Stimulated activated CD8-positive, alpha-beta memory T cell treated with anti-CD3 and anti-CD28 coated beads, Interleukin-15, amount 100 ng/mL, for 4 hours (primary cell): ENCODE measurements around the gene GDPD4.

Experiments used
- DNase-seq, 2 donors: peaks; one replicate each; pipeline ENCODE4 v3.0.0-alpha.2; 2020; ENCODE audit warnings: low read depth in 2 of 2

Gene GDPD4

DNA sequence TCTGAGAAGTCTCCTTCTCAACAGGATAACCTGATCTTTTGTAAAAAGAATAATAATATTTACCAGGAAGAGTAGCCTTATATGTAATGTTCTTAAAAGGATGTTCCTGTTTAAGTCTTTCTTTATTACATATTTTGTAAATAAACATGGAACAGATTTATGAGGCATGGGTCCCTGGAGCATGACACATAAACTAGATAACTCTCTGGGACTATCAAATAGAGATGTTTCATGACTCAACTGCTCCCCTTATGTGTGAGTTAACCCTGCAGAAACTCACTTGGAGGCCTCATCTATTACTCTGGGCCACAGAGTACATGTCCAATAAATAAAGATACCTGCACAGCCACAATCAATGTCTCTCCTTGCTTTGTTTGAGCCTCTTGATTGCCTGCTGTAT is 64.6 kb downstream of the GDPD4 start:
- no peak for DNase-seq

DNA sequence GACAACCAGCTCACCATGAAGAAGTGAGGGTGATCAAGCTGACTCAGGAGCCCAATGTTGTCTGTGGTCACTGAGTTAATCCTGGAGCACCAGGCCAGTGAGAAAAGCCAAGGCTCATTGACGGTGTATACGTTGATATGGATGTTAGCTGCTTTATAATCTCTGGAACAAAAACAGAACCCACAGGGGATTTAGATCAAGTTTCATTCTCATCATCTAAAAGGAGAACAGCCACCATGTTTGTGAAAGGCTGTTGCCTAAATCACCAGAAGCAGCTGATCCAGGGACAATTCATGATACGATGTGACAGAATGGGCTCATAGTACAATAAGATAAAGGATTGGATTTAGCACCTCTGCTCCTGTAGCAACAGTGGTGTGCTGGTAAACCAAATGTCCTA is 68.5 kb downstream of the GDPD4 start:
- DNase-seq, result no peak

DNA sequence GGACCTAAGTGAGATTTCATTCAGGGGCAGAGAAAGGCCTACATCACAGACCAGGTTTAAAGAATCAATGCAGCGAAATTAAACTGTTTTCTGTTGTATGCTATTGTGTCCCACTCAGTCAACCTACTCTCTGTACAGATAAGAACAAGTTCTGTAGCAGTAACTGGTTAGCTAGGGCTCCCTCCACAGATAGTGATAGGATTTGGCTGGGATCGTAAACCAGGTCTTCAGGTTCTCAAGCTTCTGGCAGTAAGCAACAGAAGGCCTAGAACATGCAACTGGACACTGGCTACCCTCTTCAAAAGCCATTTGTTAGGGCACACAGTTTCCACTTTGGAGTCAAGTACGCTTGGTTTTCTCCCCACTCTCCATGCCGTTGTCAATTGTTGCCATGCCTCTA is 69.2 kb downstream of the GDPD4 start:
- no peak for DNase-seq

DNA sequence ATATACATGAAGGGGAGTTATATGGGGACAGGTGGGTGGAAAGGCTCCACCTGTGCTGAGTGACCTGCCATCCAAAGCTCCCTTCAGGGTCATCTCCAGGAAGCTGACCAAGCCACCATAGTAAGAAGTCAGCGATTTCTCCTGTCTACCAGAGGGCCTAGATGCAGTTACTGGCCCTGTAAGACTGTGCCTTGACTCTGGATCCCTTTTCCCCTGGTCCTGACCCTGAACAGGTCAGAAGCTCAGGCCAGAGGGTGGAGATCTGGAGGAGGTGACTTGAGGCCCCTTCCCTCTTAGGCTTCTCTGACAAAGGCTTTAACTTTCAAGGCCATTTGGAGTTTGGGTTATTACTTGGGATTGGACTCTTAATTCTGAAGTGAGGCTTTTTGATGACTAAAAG is 69.7 kb downstream of the GDPD4 start:
- DNase-seq, result no peak

DNA sequence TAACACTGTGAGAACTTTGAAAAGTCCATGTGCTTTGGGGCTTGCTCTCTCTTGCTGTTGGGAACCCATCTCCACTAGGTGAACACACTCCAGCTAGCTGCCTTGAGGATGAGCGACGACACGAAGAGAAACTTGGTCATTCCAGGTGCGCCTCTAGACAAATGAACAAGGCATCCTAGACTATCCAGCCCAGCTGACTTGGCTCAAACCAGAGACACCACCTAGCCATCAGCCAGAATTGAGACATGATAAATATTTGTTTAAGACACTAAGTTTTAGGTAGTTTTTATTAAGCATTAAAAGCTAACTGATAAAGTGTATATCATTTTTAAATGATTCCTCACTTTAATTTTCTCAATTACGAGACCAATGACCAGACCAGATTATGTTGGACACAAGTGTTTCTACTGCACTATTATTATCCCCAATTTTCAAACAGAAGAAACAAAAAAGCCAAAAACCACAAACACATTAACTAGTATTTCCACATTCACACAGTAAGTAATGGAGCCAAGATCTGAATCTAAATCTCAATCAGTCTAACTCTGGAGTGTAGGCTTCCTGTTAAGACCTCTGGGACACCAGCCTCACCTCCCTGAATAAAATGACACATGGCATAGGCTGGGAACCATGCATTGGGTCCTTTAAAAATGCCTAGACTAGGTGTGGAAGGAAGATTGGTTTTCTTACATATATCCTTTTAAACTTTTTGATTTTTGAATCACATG is 70.4 kb downstream of the GDPD4 start:
- no peak for DNase-seq

DNA sequence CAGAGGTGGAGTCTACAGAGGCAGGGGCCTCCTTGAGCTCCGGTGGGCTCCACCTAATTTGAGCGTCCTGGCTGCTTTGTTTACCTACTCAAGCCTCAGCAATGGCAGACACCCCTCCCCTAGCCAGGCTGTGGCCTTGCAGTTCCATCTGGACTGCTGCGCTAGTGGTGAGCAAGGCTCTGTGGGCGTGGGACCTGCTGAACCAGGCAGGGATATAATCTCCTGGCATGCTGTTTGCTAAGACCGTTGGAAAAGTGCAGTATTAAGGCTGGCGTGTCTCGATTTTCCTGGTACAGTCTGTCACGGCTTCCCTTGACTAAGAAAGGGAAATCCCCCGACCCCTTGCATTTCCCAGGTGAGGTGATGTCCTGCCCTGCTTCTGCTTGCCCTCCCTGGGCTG is 77.7 kb downstream of the GDPD4 start:
- DNase-seq, result no peak

DNA sequence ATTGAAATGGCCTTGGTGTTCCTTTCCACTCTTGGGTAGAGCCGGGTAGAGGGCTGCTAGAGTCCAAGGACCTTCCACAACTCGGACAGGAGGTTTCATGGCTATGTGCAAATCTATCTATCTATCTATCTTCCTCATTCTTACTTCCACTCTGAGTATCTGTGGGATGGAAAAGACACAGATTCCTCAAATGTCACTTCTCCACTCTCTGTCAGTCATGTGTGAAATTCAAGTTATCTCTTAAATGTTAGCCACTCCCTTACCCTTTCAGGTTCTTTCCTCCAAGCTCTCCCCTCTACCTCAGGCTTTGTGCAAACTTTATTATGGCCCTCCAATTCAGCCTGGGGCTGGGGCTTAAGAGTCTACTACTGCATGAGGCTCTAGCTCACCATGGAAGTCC is 84.3 kb downstream of the GDPD4 start:
- no peak for DNase-seq

DNA sequence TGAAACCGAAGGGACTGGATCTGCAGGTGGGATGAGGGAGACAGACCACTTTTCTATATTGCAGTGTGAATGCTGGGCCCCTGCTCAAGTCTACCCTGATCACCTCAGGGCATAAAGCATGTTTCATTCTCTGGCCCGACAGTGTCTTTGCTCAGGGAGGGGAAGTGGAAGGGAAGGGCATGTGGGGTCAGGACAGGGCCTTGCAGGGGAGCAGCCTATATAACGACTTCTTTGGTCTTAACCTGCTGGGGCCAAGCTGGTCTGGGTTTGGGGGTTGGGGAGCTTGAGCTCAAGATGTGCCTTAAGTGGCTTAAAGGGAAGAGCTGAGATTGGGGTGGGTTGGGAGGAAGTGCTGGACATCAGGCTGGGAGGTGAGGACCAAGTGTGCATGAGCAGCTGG is 86.4 kb downstream of the GDPD4 start:
- no peak for DNase-seq

DNA sequence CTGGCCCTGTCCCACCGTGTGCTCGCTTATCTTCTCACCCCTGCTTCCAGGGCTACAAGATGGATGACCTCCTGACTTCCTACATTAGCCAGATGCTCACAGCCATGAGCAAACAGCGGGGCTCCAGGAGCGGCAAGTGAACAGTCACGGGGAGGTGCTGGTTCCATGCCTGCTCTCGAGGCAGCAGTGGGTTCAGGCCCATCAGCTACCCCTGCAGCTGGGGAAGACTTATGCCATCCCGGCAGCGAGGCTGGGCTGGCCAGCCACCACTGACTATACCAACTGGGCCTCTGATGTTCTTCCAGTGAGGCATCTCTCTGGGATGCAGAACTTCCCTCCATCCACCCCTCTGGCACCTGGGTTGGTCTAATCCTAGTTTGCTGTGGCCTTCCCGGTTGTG is 86.9 kb downstream of the GDPD4 start:
- no peak for DNase-seq

DNA sequence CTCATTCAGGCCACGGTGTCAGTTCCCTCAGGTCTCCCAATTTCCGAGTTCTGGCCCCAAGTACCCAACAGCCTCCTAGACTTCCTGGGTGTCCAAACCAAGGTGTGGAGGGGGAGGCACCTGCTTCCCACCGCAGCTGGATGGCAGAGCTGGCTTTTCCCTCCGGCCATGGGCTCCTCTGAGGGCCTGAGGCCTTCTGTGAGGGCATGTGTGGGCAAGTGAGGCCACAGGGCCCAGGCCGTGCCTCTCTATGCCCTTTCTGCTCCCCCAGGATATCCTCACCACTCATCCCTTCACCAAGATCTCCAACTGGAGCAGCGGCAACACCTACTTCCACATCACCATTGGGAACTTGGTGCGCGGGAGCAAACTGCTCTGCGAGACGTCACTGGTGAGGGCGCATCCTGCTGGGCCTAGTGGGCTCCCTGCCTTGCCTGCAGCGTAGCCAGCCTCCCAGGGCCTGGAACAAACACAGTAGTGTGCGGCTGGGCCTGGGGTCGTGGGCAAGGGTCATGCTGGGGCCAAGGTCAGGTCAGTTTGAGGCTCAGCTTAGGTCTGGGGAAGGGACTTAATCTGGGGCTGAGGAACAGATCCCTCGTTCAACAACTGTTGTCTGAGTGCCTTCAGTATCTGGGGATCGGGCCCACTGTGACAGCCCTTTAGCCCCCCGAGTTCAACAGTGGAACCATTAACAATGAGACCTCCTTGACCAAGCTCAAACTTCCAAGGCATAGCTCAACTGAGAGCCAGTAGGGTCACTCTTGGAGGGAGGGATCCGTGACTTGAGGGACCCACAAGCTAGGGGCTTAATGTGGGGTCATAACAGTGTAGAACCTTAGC is 87.7 kb downstream of the GDPD4 start:
- DNase-seq, result no peak

DNA sequence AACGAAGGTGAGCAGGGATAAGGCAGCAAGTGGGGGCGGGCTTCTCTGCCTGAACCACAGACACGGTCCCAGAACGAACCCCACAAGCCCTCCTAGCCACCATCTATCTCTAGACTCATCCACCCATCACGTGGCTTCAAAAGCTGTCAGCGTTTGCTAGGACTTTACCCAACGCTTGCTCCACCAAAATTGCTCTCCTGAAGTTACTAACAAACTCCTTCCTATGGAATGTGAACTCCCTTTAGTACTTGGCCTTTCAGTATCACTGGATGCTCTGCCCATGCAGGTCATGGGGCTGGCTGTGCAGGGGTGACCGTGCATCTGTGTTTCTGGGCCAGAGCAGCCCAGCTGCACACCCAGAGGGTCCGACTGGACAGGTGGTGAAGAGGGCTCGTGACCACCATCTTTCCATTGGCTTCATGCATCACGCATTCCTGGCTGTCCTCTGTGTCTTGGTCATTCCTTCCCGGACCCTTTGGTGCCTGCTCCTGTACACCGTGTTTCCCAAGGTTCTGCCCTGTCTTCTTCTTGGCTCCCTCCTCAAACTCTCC is 88.4 kb downstream of the GDPD4 start:
- DNase-seq, result no peak

DNA sequence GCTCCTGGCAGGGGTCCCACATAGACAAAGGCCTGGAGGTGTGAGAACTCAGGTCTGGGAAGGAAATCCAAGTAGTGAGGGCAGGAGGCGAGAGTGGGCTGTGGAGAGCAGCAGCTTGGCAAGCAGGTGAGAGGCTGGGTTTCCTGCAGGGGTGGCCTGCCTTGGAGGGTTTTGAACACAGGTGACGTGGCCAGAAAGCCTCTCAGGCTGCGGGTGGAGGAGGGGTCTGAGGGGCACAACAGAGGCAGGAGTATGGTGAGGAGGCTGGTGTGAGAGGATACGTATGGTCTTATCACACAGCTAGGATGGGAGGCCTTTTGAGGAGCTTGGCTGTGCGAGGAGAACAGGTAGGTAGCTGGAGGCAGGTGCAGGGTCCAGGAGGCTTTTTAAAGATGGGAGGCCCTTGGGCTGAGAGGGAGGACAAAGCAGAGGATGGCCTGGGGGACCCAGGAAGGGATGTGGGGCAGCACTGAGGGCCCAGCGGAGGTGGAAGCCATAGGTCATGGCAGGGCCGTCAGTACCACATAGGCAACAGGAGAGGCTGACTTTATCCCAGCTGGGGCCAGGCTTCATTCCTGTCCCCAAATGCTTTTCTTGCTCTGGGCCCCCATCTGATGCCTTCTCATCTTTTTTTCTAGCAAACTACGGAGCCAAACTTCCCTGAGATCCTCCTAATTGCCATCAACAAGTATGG is 89.0 kb downstream of the GDPD4 start:
- DNase-seq, result no peak

DNA sequence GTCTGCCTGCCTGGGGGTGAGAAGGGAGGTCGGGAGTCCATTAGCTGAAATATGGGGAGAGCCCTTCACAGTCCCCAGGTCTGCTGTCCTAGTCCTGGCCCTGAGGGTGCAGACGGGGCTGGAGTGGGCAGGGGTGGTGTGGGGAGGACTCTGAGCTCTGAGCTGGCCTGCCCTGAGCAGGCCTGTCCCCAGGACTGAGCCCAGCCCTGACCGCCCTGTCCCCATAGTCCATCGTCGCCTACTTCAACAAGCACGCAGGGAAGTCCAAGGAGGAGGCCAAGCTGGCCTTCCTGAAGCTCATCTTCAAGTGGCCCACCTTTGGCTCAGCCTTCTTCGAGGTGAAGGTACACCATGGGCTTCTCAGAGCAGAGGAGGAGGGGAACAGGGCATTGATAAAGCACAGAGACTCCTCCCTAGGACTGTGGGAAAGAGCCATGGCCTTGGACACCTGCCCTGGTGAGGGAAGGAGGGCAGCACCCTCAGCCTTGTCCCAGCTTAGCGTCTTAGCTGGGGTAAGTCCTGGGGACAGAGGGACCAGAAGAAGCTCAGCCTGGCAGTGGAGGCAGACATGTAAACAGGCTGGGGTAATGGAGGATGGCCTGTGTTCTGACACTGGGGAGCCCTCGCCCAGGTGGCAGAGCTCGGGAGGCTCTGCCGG is 89.8 kb downstream of the GDPD4 start:
- no peak for DNase-seq

DNA sequence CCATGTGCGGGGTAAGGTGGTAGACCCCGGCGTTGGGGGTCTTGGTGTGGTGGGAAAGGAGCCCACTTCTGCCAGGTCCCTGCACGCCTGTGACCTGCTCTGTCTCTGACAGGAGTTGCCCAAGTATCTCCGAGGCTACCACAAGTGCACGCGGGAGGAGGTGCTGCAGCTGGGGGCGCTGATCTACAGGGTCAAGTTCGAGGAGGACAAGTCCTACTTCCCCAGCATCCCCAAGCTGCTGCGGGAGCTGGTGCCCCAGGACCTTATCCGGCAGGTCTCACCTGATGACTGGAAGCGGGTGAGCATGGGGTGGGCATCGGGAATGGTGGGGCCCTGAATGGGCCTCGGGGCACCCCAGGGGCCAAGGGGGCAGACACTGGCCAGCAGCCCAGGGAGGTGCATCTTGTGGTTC is 90.4 kb downstream of the GDPD4 start:
- DNase-seq, result no peak

DNA sequence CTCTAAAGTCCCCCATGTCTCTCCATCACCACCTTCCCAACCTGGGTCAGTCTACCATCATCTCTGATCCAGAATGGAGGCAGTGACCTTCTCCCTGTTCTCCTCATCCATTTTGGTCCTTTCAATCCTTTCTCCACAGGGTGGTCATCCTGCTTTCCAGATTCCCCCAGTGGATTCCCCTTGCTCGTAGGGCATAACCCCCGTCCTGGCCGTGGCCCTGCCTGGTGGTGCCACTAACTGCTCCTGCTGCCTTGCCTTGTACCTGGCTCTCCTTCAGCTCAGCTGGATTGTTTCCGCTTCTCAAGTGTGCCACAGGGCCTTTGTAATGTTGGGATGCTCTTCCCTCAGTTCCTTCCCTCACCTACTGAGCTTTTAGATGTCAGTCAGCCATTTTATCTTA is 91.8 kb downstream of the GDPD4 start:
- DNase-seq, result no peak

DNA sequence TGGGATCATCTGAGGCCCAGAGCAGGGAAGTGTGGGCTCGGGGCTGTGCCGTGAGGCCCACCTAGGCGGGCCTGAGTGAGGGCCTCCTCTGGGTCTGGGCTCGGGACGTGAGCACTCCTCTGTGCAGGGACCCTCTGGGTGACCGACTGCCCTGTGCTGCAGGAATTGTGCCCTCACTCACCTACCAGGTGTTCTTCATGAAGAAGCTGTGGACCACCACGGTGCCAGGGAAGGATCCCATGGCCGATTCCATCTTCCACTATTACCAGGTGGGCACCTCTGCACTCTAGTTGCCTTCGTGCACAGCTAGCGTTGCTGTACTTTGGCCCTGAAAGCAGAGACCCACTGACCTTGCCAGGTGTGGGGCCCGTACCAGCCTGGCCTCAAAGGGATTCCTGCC is 93.0 kb downstream of the GDPD4 start:
- no peak for DNase-seq

DNA sequence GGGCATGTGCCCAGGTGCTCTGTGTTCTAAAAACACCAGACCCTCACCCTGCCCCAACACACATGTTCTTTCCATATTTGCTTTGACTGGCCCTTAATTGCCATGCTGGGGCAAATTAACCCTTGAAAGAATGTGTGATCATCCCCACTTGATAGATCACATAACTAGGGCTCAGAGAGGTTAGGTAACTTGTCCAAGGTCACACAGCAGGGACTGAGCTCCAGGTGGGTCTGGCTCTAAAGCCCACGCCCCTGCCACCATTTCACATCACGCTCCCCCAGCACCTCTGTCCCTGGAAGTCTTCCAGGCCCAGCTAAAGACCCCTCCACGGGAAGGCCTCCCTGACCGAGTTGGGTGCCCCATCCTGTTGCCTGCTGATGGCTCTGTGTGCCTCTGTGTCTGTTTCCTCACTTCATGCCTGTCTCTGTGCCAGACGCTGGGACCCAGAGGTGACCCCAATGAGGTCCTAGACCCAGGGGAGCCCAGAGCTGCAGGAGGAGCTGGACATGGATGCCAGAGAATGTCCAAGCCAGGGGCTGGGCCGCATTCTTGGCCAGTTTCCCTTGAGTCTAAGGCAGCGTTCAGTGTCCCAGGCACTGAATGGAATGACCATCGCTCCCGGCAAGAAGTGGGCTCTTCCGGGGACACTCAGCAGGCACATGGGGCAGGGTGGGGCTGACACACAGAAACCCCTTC is 93.7 kb downstream of the GDPD4 start:
- DNase-seq, result no peak

DNA sequence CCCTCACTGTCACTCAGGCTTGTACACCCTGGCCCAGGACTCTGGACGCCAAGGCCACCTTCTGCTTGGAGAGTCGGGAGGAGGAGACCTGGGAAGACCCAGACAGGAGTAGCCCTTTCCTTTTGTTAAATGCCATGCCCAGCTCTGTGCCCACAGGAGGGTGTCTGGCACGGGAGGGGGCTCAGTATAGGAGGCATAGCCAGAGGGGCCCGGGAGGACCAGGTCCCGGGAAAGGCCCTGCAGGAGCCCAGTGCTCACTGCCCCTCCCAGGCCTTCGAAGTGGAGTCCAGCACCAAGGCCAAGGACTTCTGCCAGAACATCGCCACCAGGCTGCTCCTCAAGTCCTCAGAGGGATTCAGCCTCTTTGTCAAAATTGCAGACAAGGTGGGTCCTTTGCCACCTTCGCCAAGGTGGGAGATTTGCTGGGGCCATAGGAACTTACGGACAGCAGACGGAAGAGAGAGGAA is 94.4 kb downstream of the GDPD4 start:
- no peak for DNase-seq

DNA sequence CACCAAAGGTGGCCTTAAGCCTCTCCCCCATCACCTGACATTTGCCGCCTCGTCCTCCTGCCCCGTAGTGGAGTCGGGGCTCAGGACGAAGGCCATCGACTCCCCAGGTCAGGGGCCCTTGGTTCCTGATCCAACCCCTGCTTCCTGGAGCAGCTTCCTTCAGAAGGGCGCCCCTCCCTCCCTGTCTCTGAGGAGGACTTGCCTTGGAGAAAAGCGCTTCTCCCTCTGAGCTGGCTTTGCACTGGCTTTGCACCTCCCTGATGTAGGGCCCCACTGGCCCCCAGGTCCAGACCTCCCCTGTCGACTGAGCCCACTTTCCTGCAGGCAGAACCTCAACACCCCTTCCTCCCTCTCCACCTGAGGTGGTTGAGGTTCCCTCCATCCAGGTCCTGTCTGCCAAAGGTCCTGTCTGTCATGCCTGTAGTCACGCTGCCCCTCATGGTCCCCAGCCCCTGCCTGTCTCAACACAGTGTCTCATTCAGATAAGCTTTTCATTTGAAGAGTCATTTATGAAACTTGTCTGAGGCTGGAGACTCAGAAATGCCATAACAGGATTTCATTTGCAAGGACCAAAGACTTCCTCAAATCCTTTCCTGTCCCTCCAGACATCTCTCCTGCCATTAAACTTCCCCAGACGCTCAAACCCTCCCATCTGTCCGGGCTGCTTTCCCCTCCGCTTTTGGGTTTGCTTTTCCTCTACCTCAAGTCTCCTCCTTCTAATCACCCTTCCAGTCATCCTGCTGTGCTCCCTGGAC is 95.0 kb downstream of the GDPD4 start:
- no peak for DNase-seq

DNA sequence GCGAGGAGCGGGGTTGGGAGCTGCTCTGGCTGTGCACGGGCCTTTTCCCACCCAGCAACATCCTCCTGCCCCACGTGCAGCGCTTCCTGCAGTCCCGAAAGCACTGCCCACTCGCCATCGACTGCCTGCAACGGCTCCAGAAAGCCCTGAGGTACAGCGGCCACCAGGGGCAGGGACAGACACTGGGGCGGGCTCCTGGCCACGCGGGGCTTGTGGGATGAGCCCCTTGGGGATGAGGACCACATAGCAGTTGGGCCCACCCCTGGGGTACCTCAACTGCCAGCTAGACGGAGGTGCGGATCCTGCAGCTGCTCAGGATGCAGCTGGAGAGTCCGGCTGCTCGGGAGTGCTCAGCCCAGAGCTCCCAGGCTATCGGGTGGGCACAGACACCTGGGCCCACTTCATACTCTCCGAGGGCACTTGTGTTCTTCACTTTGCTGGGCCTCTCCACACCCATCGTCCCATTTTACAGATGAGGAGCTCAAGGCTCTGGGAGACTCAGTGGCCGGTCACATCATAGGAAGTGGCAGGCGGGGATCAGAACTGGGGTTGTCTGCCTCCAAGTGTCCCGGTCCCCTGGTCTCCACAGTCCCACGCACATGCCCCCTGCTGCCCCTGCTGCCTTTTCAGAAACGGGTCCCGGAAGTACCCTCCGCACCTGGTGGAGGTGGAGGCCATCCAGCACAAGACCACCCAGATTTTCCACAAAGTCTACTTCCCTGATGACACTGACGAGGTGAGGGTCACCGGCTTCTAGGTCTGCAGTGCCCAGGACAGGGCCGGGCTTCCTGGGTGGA is 95.8 kb downstream of the GDPD4 start:
- no peak for DNase-seq
